ENCODE measurements around the gene RASL10A.

Gene RASL10A

GRCh38 chr22:29266564-29267461 lies 48.7 kb downstream of the RASL10A start:
- no peak for DNase-seq

- no peak for DNase-seq
These were observed 49.6 kb downstream of the RASL10A start for GRCh38 chr22:29265929-29266328.

DNA sequence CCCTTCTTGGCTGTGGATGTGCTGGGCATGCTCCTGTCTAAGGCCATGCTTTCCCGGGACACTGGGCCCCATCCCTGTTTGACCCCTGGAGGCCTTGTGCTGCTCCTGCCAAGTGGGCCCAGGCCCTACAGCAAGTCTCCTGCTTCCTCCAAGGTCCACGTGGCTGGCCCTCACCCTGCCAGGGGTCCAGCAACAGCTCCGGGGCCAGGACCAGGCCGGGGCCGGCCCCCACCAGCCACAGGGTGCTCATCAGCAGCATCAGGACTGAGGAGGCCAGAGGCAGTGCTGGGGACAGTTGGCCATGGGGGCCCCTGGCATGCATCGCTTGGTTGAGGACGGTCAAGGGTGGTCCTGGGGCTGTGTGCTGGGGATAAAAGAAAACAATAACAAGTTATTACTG lies 50.2 kb downstream of the RASL10A start:
- DNase-seq = no peak

- no peak for DNase-seq
These were observed 51.7 kb downstream of the RASL10A start for GRCh38 chr22:29263791-29264276.

Measured in stimulated activated CD4-positive, alpha-beta T cell treated with anti-CD3 and anti-CD28 coated beads, Interleukin-2, amount 100 ng/mL, for 48 hours (primary cell).